Activated naive CD4-positive, alpha-beta T cell treated with anti-CD3 and anti-CD28 coated beads, Interleukin-2, amount 50 U/mL, for 24 hours (primary cell): ENCODE results near the gene TTF2.
"Not testable (repeated sequence)": the region's sequence is repeated elsewhere in the genome, so short reads cannot be mapped to it uniquely, and the experiment has no call there.

Experiments
- H3K27ac Mint-ChIP-seq: one replicate; pipeline ENCODE4 v1.8.0; 2021; ENCODE audit warnings: mild to moderate bottlenecking, mixed read lengths
- H3K27me3 Mint-ChIP-seq: one replicate; pipeline ENCODE4 v1.8.0; 2021; ENCODE audit warnings: mixed read lengths
- H3K36me3 Mint-ChIP-seq: one replicate; pipeline ENCODE4 v1.8.0; 2021; ENCODE audit warnings: mixed read lengths
- H3K4me1 Mint-ChIP-seq: one replicate; pipeline ENCODE4 v1.8.0; 2021; ENCODE audit warnings: mixed read lengths
- H3K4me3 Mint-ChIP-seq: one replicate; pipeline ENCODE4 v1.8.0; 2021; ENCODE audit warnings: mild to moderate bottlenecking, mixed read lengths
- H3K9me3 Mint-ChIP-seq: one replicate; pipeline ENCODE4 v1.8.0; 2021; ENCODE audit warnings: mixed read lengths

Gene TTF2

GRCh38 chr1:117142200-117142599 lies 82.1 kb downstream of the TTF2 start:
- H3K36me3 Mint-ChIP-seq = no peaks in the 10 kb centered on the region
- H3K9me3 Mint-ChIP-seq = no peaks in the 10 kb centered on the region
- no peak overlapping the region for H3K27ac Mint-ChIP-seq
- H3K4me1 Mint-ChIP-seq = no peaks in the 10 kb centered on the region
- no peak overlapping the region for H3K4me3 Mint-ChIP-seq
- H3K27me3 Mint-ChIP-seq = no peaks in the 10 kb centered on the region

- Mint-ChIP-seq H3K4me3 (no peak overlapping the region), H3K27me3 (no peaks in the 10 kb centered on the region), H3K27ac (no peak overlapping the region), H3K4me1 (no peaks in the 10 kb centered on the region), H3K36me3 (no peaks in the 10 kb centered on the region), H3K9me3 (no peaks in the 10 kb centered on the region)
These were observed 83.0 kb downstream of the TTF2 start for GRCh38 chr1:117143172-117143571.

GRCh38 chr1:117143871-117144270 lies 83.7 kb downstream of the TTF2 start:
- Mint-ChIP-seq H3K27ac (no peak overlapping the region), H3K4me3 (no peak overlapping the region), H3K4me1 (no peaks in the 10 kb centered on the region), H3K27me3 (no peaks in the 10 kb centered on the region), H3K36me3 (no peaks in the 10 kb centered on the region), H3K9me3 (no peaks in the 10 kb centered on the region)

GRCh38 chr1:117146072-117146471 lies 85.9 kb downstream of the TTF2 start:
- Mint-ChIP-seq H3K4me1 (no peaks in the 10 kb centered on the region), H3K9me3 (no peaks in the 10 kb centered on the region), H3K36me3 (no peaks in the 10 kb centered on the region), H3K4me3 (no peak overlapping the region), H3K27ac (no peak overlapping the region), H3K27me3 (no peaks in the 10 kb centered on the region)

GRCh38 chr1:117146575-117147340 lies 86.6 kb downstream of the TTF2 start:
- Mint-ChIP-seq H3K36me3 (no peaks in the 10 kb centered on the region), H3K9me3 (no peaks in the 10 kb centered on the region), H3K27me3 (no peaks in the 10 kb centered on the region), H3K27ac (no peak overlapping the region), H3K4me3 (no peak overlapping the region), H3K4me1 (no peaks in the 10 kb centered on the region)

- Mint-ChIP-seq H3K36me3 (no peaks in the 10 kb centered on the region), H3K4me3 (no peak overlapping the region), H3K27me3 (no peaks in the 10 kb centered on the region), H3K27ac (no peak overlapping the region), H3K4me1 (no peaks in the 10 kb centered on the region), H3K9me3 (no peaks in the 10 kb centered on the region)
These were observed 87.3 kb downstream of the TTF2 start for GRCh38 chr1:117147341-117147831.

- Mint-ChIP-seq H3K4me1 (no peaks in the 10 kb centered on the region), H3K36me3 (no peaks in the 10 kb centered on the region), H3K9me3 (no peaks in the 10 kb centered on the region), H3K27me3 (no peaks in the 10 kb centered on the region), H3K27ac (no peak overlapping the region), H3K4me3 (no peak overlapping the region)
These were observed 87.9 kb downstream of the TTF2 start for GRCh38 chr1:117147856-117148588.

GRCh38 chr1:117150316-117150715 lies 90.2 kb downstream of the TTF2 start:
- H3K4me3 Mint-ChIP-seq = no peak overlapping the region
- no peaks in the 10 kb centered on the region for H3K36me3 Mint-ChIP-seq
- H3K9me3 Mint-ChIP-seq = no peaks in the 10 kb centered on the region
- H3K27me3 Mint-ChIP-seq = no peaks in the 10 kb centered on the region
- H3K4me1 Mint-ChIP-seq = no peaks in the 10 kb centered on the region
- H3K27ac Mint-ChIP-seq = no peak overlapping the region

GRCh38 chr1:117151305-117151704 lies 91.2 kb downstream of the TTF2 start:
- not testable (repeated sequence) for H3K36me3 Mint-ChIP-seq

More at GRCh38 chr1:117151305-117151704, 91.2 kb downstream of the TTF2 start:
- H3K4me1 Mint-ChIP-seq, H3K27me3 Mint-ChIP-seq, H3K4me3 Mint-ChIP-seq, H3K27ac Mint-ChIP-seq, H3K9me3 Mint-ChIP-seq: not testable (repeated sequence)
